Activated CD8-positive, alpha-beta T cell treated with anti-CD3 and anti-CD28 coated beads, Interleukin-2, amount 10 ng/mL, durations not matched to agents 7 days and 5 days (primary cell): ENCODE measurements around the gene OR4K1. TPM values are rescaled to one million over a fixed set of nuclear protein-coding genes. Genes with fewer than 3 reads are reported as not detected.

Experiments
- ATAC-seq: fragments of 150-1000 bp; cut with Tn5 transposase; one replicate; pipeline ENCODE4 v1.10.0; 2021; ENCODE audit warnings: moderate library complexity
- CTCF ChIA-PET: fragments of 350-600 bp; sonication (Branson Sonifier 250); formaldehyde crosslinking; loops from one replicate; lab custom pipeline; 2021; ENCODE audit warnings: antibody characterized with exemption; lab: Charles Lee
- POLR2A ChIA-PET: fragments of 350-600 bp; sonication (Branson Sonifier 250); formaldehyde crosslinking; loops from one replicate; lab custom pipeline; 2021; ENCODE audit warnings: antibody characterized with exemption; lab: Charles Lee
- DNase-seq: peaks from one replicate; pipeline ENCODE4 v3.0.0-alpha.2; 2020
- H3K27ac Mint-ChIP-seq: one replicate; pipeline ENCODE4 v1.8.0; 2021; ENCODE audit warnings: mild to moderate bottlenecking, mixed read lengths
- H3K27me3 Mint-ChIP-seq: one replicate; pipeline ENCODE4 v1.8.0; 2021; ENCODE audit warnings: low read depth, mixed read lengths
- H3K36me3 Mint-ChIP-seq: one replicate; pipeline ENCODE4 v1.8.0; 2021; ENCODE audit warnings: low read depth, mixed read lengths
- H3K4me1 Mint-ChIP-seq: one replicate; pipeline ENCODE4 v1.8.0; 2021; ENCODE audit warnings: low read depth, mixed read lengths
- H3K4me3 Mint-ChIP-seq: one replicate; pipeline ENCODE4 v1.8.0; 2021; ENCODE audit warnings: mild to moderate bottlenecking, mixed read lengths
- H3K9me3 Mint-ChIP-seq: one replicate; pipeline ENCODE4 v1.8.0; 2022; ENCODE audit warnings: mixed read lengths; ENCODE audit not compliant: insufficient read depth
- total RNA-seq, 2 experiments: library from RNA; stranded (reverse); gene quantifications; one replicate each; pipeline ENCODE4 v1.2.3, GENCODE V29; 2021

OR4K1 gene, protein sequence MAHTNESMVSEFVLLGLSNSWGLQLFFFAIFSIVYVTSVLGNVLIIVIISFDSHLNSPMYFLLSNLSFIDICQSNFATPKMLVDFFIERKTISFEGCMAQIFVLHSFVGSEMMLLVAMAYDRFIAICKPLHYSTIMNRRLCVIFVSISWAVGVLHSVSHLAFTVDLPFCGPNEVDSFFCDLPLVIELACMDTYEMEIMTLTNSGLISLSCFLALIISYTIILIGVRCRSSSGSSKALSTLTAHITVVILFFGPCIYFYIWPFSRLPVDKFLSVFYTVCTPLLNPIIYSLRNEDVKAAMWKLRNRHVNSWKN
- not detected for total RNA-seq

DNA sequence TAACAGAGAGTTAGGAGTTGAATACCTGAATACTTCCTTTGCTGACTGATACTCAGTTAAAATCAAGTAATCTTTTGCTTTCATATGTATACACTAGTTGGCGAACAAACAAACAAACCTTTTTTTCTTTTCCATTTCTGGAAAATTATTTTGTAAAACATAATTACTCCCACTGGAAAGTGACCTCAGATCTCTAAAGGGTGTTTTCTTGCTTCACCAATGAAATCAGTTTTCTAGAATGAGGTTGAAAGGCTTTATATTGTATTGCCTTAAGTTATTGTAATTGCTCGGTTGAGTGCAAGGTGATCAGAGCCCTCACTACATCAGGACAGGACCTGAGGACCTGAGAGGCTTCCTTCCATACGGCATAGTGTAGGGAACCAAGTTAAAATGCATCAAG is at the start of gene OR4K1:
OR4K1 (plus strand) TSS at position 301 of the 400 bp plus-strand sequence. CDS start 4,750 bp downstream, outside the sequence.
- Mint-ChIP-seq H3K36me3 (no peaks in the 10 kb centered on the region), H3K27me3 (no peaks in the 10 kb centered on the region), H3K27ac (no peak within 1 kb of the TSS), H3K9me3 (no peaks in the 10 kb centered on the region), H3K4me1 (no peaks in the 10 kb centered on the region), H3K4me3 (no peak within 1 kb of the TSS)
- ChIA-PET CTCF (no interaction called here), POLR2A (no interaction called here)
- DNase-seq = no peak
- ATAC-seq = no peak

DNA sequence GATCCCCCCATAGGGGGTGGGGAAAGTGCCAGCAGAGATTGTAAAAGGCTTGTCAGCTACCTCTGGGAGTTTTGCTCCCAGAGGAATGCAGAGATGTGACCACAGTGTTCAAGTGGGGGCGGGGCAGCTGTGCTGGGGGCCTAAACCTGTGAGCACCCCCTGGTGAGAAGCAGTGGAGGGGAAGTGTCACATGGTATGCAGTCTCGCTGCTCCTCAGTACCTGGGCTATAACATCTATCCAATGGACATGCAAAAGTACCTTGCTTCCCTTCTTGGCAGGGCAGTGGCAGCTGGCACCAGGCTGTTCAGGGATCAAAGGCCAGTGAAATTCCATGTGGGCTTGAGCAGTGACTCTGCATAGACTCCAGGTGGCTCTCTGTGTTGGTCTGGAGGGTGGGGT is 35.4 kb upstream of the OR4K1 start:
- H3K4me3 Mint-ChIP-seq = no peak overlapping the region
- H3K9me3 Mint-ChIP-seq = peaks cover 35% of the 10 kb centered on the region
- ChIA-PET CTCF (no interaction called here), POLR2A (no interaction called here)
- no peaks in the 10 kb centered on the region for H3K27me3 Mint-ChIP-seq
- H3K27ac Mint-ChIP-seq = no peak overlapping the region
- DNase-seq = no peak
- H3K4me1 Mint-ChIP-seq = no peaks in the 10 kb centered on the region
- no peak for ATAC-seq
- no peaks in the 10 kb centered on the region for H3K36me3 Mint-ChIP-seq

DNA sequence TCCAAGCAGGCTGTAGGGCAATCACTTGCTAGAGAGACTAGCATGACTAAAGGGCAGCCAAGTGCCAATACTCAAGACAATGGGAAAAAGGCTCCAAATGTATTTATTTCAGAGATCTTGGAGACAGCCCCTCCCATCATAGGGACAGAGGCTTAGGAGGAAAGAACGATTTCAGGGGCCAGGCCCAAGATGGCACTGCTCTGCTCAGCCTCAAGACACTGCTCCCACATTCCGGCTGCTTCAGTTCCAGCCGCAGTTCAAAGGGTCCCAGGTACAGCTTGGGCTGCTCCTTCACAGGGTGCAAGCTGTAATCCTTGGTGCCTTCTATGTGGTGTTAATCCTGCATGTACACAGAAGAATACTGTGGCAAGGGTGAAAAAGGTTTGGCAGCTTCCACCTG is 29.7 kb upstream of the OR4K1 start:
- ChIA-PET CTCF (no interaction called here), POLR2A (no interaction called here)
- Mint-ChIP-seq H3K9me3 (peaks cover 23% of the 10 kb centered on the region), H3K36me3 (no peaks in the 10 kb centered on the region), H3K27ac (no peak overlapping the region), H3K4me3 (no peak overlapping the region), H3K27me3 (no peaks in the 10 kb centered on the region), H3K4me1 (no peaks in the 10 kb centered on the region)
- no peak for DNase-seq
- no peak for ATAC-seq

DNA sequence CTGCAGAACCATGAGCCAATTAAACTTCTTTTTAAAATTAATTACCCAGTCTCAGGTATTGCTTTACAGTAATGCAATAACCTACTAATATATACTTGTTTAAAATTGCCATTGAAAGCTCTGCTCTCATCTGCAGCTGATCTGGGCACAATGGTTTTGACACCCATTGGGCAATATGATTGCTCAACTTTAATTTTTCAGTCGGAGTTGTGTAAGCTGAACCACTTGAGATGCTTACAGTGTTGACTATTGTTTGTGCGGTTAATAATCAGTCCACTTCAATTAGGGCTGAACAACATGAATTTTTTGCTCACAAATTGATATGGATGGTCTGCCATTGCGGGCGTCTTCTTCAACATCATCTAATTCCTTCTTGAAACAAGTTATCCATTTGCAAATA is 28.3 kb upstream of the OR4K1 start:
- peaks cover 10% of the 10 kb centered on the region for H3K9me3 Mint-ChIP-seq
- H3K27me3 Mint-ChIP-seq = no peaks in the 10 kb centered on the region
- ATAC-seq (no peak), DNase-seq (no peak)
- CTCF ChIA-PET = no interaction called here
- no peak overlapping the region for H3K4me3 Mint-ChIP-seq
- POLR2A ChIA-PET = no interaction called here
- H3K27ac Mint-ChIP-seq = no peak overlapping the region
- no peaks in the 10 kb centered on the region for H3K36me3 Mint-ChIP-seq
- no peaks in the 10 kb centered on the region for H3K4me1 Mint-ChIP-seq

DNA sequence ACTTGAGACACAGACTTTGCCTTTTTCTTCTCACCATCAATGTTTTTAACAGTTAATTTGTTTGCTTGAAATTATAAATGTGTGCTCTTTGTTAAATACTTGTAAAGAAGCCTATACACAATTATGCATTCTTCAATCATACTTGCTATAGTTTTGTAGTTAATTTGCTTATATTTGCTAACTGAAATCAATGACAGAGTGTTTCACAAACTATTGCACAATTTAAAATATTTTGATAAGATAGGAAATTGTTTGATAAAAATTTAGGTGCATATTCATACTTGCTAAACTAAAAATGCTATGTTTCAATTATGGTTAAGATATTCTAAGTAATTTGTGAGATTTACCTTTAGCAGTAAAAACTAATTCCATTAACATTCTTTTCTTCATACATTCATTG is 24.1 kb upstream of the OR4K1 start:
- Mint-ChIP-seq H3K27me3 (no peaks in the 10 kb centered on the region), H3K4me3 (no peak overlapping the region), H3K9me3 (peaks cover 9% of the 10 kb centered on the region), H3K27ac (no peak overlapping the region), H3K36me3 (no peaks in the 10 kb centered on the region), H3K4me1 (no peaks in the 10 kb centered on the region)
- ChIA-PET POLR2A (no interaction called here), CTCF (no interaction called here)
- no peak for ATAC-seq
- DNase-seq = no peak

DNA sequence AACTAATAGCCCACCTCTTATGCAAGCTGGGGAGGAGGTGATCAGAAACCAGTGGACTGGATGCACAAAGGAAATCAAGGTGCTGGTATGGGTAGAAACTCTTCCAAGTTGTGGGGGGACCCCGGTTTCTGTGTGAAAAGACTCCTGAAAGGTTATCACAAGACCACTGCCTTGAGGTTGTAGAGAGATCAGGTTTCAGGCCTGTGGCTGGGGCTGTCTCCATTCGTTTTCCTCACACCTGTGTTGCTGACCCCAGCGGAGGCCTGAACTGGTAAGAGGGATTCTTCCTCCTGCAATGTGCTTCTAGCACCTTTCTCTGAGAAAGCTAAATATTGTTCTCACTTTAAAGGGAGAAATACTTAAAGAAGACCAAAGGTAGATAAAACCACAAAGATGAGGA is 19.6 kb upstream of the OR4K1 start:
- DNase-seq (no peak), ATAC-seq (no peak)
- Mint-ChIP-seq H3K36me3 (no peaks in the 10 kb centered on the region), H3K4me3 (no peak overlapping the region), H3K9me3 (peaks cover 8% of the 10 kb centered on the region), H3K27me3 (no peaks in the 10 kb centered on the region), H3K4me1 (no peaks in the 10 kb centered on the region), H3K27ac (no peak overlapping the region)
- ChIA-PET POLR2A (no interaction called here), CTCF (no interaction called here)

DNA sequence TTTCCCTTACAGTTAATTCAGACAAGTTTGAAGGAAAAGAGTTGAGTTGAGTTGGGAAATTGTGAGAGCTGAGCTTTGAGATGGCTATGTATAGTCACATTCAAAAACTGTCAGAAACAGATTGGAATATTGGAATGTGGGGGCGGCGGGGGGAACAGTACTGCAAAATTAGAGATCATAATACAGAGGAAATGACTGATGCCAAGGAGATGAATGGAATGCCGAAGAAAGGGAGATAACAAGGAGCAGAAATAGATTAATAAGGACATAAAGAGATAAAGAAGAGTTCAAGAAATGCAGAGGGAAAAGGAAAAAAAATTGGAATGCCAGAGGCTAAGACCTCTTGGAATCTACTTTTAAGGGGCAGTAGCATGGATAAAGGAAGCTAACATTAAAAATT is 13.5 kb upstream of the OR4K1 start:
- POLR2A ChIA-PET = no interaction called here
- CTCF ChIA-PET = no interaction called here
- H3K27me3 Mint-ChIP-seq = no peaks in the 10 kb centered on the region
- H3K36me3 Mint-ChIP-seq = no peaks in the 10 kb centered on the region
- no peaks in the 10 kb centered on the region for H3K4me1 Mint-ChIP-seq
- no peak overlapping the region for H3K4me3 Mint-ChIP-seq
- ATAC-seq (no peak), DNase-seq (no peak)
- no peaks in the 10 kb centered on the region for H3K9me3 Mint-ChIP-seq
- no peak overlapping the region for H3K27ac Mint-ChIP-seq

DNA sequence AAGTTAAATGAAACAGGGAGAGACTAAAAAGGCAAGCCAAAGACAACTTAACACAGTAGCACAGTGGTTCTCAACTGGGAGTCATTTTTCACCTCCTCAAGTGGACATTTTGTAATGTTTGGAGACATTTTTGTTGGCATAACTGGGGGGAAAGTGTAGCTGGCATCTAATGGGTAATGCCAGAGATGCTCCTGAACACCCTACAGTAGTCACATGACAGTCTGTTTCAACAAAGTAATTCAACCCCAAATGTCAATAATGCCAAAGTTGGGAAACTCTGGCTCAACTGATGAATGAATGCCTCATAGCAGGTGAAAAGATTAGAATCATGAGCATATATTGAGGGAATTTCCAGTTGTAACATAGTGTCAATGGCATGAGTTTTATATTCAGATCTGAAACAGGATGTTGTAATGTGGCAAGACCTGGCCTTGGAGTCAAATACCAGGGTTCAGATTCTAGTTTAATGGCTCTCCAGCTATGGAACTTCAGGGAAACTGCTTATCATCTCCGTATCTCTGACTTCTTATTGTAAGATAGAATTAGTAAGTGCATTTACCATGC is 12.7 kb upstream of the OR4K1 start:
- DNase-seq (no peak), ATAC-seq (no peak)
- ChIA-PET POLR2A (no interaction called here), CTCF (no interaction called here)
- Mint-ChIP-seq H3K9me3 (no peaks in the 10 kb centered on the region), H3K27ac (no peak overlapping the region), H3K27me3 (no peaks in the 10 kb centered on the region), H3K36me3 (no peaks in the 10 kb centered on the region), H3K4me1 (no peaks in the 10 kb centered on the region), H3K4me3 (no peak overlapping the region)

DNA sequence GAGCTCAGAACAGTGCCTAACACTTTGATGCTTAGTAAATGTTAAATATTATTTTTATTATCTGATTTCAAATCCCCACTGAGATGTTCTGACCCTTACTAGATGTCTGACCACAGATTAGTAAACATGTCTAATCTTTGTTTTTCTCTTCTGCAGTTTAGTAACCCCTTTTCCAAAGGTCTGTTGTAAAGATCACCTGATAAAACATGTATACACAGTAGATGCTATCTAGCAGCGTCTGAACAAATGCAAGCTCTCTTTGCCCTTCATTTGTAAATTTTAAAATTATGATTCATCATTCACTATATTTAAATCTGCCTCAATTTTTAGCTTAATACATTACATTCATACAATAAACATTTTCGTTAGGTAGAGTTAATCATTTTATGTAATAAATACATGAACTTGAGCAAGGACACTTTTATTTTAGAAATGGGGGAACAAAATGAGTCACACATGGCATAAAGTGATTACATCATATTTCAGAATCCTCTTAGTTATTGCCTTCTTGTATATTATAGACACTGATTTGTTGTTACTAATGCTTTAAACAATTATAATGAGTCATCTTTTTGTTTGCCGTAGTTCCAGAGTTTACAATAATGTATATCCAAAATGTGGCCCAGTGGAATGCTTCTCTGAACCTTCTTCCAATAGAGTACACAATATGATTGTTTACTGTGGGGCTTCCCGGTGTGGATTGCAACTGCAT is 12.0 kb upstream of the OR4K1 start:
- DNase-seq (no peak), ATAC-seq (no peak)
- Mint-ChIP-seq H3K27me3 (no peaks in the 10 kb centered on the region), H3K9me3 (no peaks in the 10 kb centered on the region), H3K4me3 (no peak overlapping the region), H3K27ac (no peak overlapping the region), H3K4me1 (no peaks in the 10 kb centered on the region), H3K36me3 (no peaks in the 10 kb centered on the region)
- POLR2A ChIA-PET = no interaction called here
- CTCF ChIA-PET = no interaction called here

DNA sequence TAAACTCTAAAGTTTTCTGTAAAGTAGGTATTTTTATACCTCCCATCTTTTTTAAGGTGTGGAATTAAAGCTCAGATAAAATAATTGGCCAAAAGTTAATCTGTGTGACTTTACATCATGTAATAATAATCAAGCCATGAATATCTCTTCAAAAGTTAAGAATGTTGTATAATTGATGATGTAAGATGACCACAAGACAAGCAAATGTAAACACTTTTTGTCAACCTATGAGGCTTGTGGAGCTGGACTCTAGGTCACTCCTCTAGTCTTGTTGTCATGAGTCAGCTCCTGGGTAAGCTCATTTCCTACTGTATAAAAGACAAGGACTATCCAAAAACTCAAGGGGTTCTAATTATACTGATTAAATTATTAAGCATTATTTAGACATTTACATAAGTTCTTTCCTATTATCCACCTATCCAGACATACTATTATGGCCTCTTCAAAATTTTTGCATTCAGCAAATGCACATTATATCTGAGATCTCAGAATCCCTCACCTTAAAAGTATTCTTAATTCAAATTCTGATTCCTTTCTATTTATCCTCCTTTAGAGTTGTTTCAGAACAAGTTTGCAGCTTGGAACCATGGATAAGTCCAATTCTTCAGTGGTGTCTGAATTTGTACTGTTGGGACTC is 10.6 kb upstream of the OR4K1 start, which contains the start of gene OR4K5:
OR4K5 (plus strand) TSS at position 587 of the 637 bp plus-strand sequence; CDS start at position 587, 0 bp downstream.
- ATAC-seq (no peak), DNase-seq (no peak)
- ChIA-PET CTCF (no interaction called here), POLR2A (no interaction called here)
- Mint-ChIP-seq H3K36me3 (no peaks in the 10 kb centered on the region), H3K9me3 (no peaks in the 10 kb centered on the region), H3K27ac (no peak within 1 kb of the TSS), H3K27me3 (no peaks in the 10 kb centered on the region), H3K4me1 (no peaks in the 10 kb centered on the region), H3K4me3 (no peak within 1 kb of the TSS)

DNA sequence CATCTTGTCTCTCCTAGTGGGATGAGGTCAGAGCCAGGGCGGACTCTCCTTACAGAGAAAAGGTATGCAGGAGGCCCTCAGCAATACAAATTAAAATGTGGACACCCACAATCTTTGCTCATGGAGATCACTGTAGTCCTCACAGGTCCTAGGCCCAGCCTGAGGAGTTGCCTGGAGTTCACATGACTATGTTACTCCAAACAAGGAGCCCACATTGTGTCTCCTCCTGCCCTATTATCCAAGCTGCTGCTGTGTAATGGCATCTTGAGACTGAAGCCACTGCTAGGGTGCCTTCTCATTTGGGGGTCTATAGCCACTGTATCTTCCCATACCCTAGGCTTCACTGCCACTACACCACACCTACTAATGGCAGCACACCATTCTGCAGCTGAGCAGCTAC is 11.0 kb downstream of the OR4K1 start:
- CTCF ChIA-PET = no interaction called here
- DNase-seq (no peak), ATAC-seq (no peak)
- no peaks in the 10 kb centered on the region for H3K27me3 Mint-ChIP-seq
- no peaks in the 10 kb centered on the region for H3K9me3 Mint-ChIP-seq
- H3K4me1 Mint-ChIP-seq = no peaks in the 10 kb centered on the region
- no peak overlapping the region for H3K4me3 Mint-ChIP-seq
- POLR2A ChIA-PET = no interaction called here
- H3K36me3 Mint-ChIP-seq = no peaks in the 10 kb centered on the region
- H3K27ac Mint-ChIP-seq = no peak overlapping the region
